GM18867 (cell line): ENCODE measurements around the gene ELOVL7.
A peak's percentile ranks its signal among the peaks of the same experiment; 100 is the strongest.
"Not testable (repeated sequence)": the region's sequence is repeated elsewhere in the genome, so short reads cannot be mapped to it uniquely, and the experiment has no call there.

Source experiments
- ATAC-seq: cut with Tn5 transposase; IDR thresholded peaks from one replicate; pipeline ENCODE4 v1.9.1; 2021; ENCODE audit warnings: mild to moderate bottlenecking, moderate library complexity; ENCODE audit not compliant: unreplicated experiment

The ELOVL7 gene

GRCh38 chr5:60830581-60831127 lies 13.4 kb downstream of the ELOVL7 start:
- peak; percentile 74 for ATAC-seq

GRCh38 chr5:60829490-60830266 lies 14.4 kb downstream of the ELOVL7 start:
- peak; percentile 52 for ATAC-seq

- no peak for ATAC-seq
Observed at GRCh38 chr5:60827201-60827600, 16.9 kb downstream of the ELOVL7 start.

GRCh38 chr5:60826653-60827052 lies 17.4 kb downstream of the ELOVL7 start:
- ATAC-seq: peak; percentile 61

GRCh38 chr5:60823574-60823973 lies 20.5 kb downstream of the ELOVL7 start:
- ATAC-seq: no peak

GRCh38 chr5:60822285-60822556 lies 21.8 kb downstream of the ELOVL7 start:
- peak; percentile 70 for ATAC-seq

GRCh38 chr5:60821488-60822284 lies 22.4 kb downstream of the ELOVL7 start:
- ATAC-seq: no peak

GRCh38 chr5:60820593-60821487 lies 23.2 kb downstream of the ELOVL7 start:
- ATAC-seq: no peak

GRCh38 chr5:60816138-60816537 lies 27.9 kb downstream of the ELOVL7 start:
- ATAC-seq: not testable (repeated sequence)

- ATAC-seq: no peak
Observed at GRCh38 chr5:60814498-60814897, 29.6 kb downstream of the ELOVL7 start.

- ATAC-seq: no peak
Observed at GRCh38 chr5:60812426-60812825, 31.6 kb downstream of the ELOVL7 start.

GRCh38 chr5:60811105-60811504 lies 33.0 kb downstream of the ELOVL7 start:
- ATAC-seq: peak; percentile 37

- ATAC-seq: peak; percentile 82
Observed at GRCh38 chr5:60810438-60811085, 33.5 kb downstream of the ELOVL7 start.

- ATAC-seq: no peak
Observed at GRCh38 chr5:60809891-60810425, 34.1 kb downstream of the ELOVL7 start.

GRCh38 chr5:60806591-60807243 lies 37.4 kb downstream of the ELOVL7 start:
- no peak for ATAC-seq

GRCh38 chr5:60805463-60805862 lies 38.6 kb downstream of the ELOVL7 start:
- ATAC-seq: no peak

GRCh38 chr5:60803712-60804111 lies 40.4 kb downstream of the ELOVL7 start:
- ATAC-seq: no peak

GRCh38 chr5:60802986-60803385 lies 41.1 kb downstream of the ELOVL7 start:
- ATAC-seq: no peak

- no peak for ATAC-seq
Observed at GRCh38 chr5:60802226-60802625, 41.8 kb downstream of the ELOVL7 start.
